SK-N-SH treated with all-trans-retinoic acid at 6 μM for 48 hours (cell line): ENCODE measurements around the gene SGIP1.

ENCODE experiments used
- ARNTL ChIP-seq: fragments of 450-650 bp; formaldehyde crosslinking; IDR thresholded peaks from 2 replicates; pipeline ENCODE4 v1.5.0; 2020; ENCODE audit warnings: low read depth, mild to moderate bottlenecking, moderate library complexity, borderline replicate concordance
- CREB5 ChIP-seq: fragments of 250-450 bp; sonication (Bioruptor Pico); IDR thresholded peaks from 2 replicates; pipeline ENCODE4 v1.5.1; 2020; ENCODE audit warnings: low read depth, mild to moderate bottlenecking, moderate library complexity
- ISL1 ChIP-seq: fragments of 250-450 bp; sonication (Bioruptor Pico); IDR thresholded peaks from 2 replicates; pipeline ENCODE4 v2.1.2; 2022; ENCODE audit warnings: mild to moderate bottlenecking, moderate library complexity
- OSR1 ChIP-seq: fragments of 250-450 bp; sonication (Bioruptor Pico); IDR thresholded peaks from 2 replicates; pipeline ENCODE4 v1.8.0; 2022; ENCODE audit warnings: moderate library complexity, mild to moderate bottlenecking, inconsistent platforms
- TCF4 ChIP-seq: fragments of 250-450 bp; sonication (Bioruptor Pico); IDR thresholded peaks from 2 replicates; pipeline ENCODE4 v1.8.0; 2021; ENCODE audit warnings: mild to moderate bottlenecking, moderate library complexity, borderline replicate concordance
- ZFP3 ChIP-seq: fragments of 250-450 bp; sonication (Bioruptor Pico); IDR thresholded peaks from 2 replicates; pipeline ENCODE4 v1.5.0; 2020; ENCODE audit warnings: mild to moderate bottlenecking, moderate library complexity
- ZFP30 ChIP-seq: fragments of 450-650 bp; formaldehyde crosslinking; IDR thresholded peaks from 2 replicates; pipeline ENCODE4 v1.5.0; 2022; ENCODE audit warnings: mild to moderate bottlenecking, moderate library complexity
- ZNF8 ChIP-seq: fragments of 450-650 bp; formaldehyde crosslinking; IDR thresholded peaks from 2 replicates; pipeline ENCODE4 v1.5.0; 2020; ENCODE audit warnings: mild to moderate bottlenecking, moderate library complexity
- TF ChIP-seq, protein P1 (sequence below): fragments of 250-450 bp; sonication (Bioruptor Pico); IDR thresholded peaks from 2 replicates; pipeline ENCODE4 v1.8.0; 2021; ENCODE audit warnings: low read depth, mild to moderate bottlenecking, moderate library complexity, borderline replicate concordance
- TF ChIP-seq, protein P2 (sequence below): fragments of 250-450 bp; sonication (Bioruptor Pico); IDR thresholded peaks from 2 replicates; pipeline ENCODE4 v1.5.1; 2021; ENCODE audit warnings: mild to moderate bottlenecking, moderate library complexity
- TF ChIP-seq, protein P3 (sequence below): fragments of 250-450 bp; sonication (Bioruptor Pico); IDR thresholded peaks from 2 replicates; pipeline ENCODE4 v1.8.0; 2020; ENCODE audit warnings: mild to moderate bottlenecking, moderate library complexity, borderline replicate concordance

DNA sequence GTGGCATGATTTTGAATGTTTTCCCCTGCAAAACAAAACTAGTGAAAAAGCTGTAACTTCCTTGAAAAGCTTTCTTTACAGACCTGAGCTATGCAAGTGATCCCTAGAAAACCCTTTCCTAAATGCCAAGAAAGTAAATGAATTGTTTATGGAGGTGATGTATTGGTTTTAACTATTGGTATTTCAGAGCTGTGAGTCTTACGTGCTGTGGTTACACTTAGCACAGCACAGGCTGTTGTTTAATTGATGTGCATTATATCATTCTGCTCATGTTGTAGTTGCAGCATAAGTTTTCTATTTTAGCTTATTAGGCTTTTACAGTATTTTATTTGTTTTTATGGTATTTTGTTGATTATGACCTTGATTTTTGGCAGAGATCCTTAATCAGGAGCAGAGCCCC is 144.2 kb downstream of the SGIP1 start:
- TF ChIP-seq OSR1 (no peak), ARNTL (no peak), CREB5 (CRISPR knock-in tag) (no peak), ZFP30 (CRISPR knock-in tag) (no peak), ZFP3 (CRISPR knock-in tag) (no peak), ZNF8 (no peak), TCF4 (CRISPR knock-in tag) (no peak), ISL1 (CRISPR knock-in tag) (no peak)
- TF ChIP-seq, protein P1, sequence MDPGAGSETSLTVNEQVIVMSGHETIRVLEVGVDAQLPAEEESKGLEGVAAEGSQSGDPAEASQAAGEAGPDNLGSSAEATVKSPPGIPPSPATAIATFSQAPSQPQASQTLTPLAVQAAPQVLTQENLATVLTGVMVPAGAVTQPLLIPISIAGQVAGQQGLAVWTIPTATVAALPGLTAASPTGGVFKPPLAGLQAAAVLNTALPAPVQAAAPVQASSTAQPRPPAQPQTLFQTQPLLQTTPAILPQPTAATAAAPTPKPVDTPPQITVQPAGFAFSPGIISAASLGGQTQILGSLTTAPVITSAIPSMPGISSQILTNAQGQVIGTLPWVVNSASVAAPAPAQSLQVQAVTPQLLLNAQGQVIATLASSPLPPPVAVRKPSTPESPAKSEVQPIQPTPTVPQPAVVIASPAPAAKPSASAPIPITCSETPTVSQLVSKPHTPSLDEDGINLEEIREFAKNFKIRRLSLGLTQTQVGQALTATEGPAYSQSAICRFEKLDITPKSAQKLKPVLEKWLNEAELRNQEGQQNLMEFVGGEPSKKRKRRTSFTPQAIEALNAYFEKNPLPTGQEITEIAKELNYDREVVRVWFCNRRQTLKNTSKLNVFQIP (CRISPR knock-in tag): no peak
- TF ChIP-seq, protein P2, sequence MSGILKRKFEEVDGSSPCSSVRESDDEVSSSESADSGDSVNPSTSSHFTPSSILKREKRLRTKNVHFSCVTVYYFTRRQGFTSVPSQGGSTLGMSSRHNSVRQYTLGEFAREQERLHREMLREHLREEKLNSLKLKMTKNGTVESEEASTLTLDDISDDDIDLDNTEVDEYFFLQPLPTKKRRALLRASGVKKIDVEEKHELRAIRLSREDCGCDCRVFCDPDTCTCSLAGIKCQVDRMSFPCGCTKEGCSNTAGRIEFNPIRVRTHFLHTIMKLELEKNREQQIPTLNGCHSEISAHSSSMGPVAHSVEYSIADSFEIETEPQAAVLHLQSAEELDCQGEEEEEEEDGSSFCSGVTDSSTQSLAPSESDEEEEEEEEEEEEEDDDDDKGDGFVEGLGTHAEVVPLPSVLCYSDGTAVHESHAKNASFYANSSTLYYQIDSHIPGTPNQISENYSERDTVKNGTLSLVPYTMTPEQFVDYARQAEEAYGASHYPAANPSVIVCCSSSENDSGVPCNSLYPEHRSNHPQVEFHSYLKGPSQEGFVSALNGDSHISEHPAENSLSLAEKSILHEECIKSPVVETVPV (CRISPR knock-in tag): no peak
- TF ChIP-seq, protein P3, sequence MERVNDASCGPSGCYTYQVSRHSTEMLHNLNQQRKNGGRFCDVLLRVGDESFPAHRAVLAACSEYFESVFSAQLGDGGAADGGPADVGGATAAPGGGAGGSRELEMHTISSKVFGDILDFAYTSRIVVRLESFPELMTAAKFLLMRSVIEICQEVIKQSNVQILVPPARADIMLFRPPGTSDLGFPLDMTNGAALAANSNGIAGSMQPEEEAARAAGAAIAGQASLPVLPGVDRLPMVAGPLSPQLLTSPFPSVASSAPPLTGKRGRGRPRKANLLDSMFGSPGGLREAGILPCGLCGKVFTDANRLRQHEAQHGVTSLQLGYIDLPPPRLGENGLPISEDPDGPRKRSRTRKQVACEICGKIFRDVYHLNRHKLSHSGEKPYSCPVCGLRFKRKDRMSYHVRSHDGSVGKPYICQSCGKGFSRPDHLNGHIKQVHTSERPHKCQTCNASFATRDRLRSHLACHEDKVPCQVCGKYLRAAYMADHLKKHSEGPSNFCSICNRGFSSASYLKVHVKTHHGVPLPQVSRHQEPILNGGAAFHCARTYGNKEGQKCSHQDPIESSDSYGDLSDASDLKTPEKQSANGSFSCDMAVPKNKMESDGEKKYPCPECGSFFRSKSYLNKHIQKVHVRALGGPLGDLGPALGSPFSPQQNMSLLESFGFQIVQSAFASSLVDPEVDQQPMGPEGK (CRISPR knock-in tag): no peak
